NT2/D1 (cell line): ENCODE measurements around the gene PLXDC2.

Experiments used
- SUZ12 ChIP-seq: IDR thresholded peaks from 2 replicates; pipeline ENCODE4 v1.6.1; 2011; ENCODE audit not compliant: insufficient read length, insufficient read depth; ENCODE audit errors: extremely low read depth
- YY1 ChIP-seq: IDR thresholded peaks from 2 replicates; pipeline ENCODE4 v1.6.1; 2011; ENCODE audit not compliant: insufficient read length, insufficient read depth
- ZNF274 ChIP-seq: IDR thresholded peaks from 2 replicates; pipeline ENCODE4 v1.6.1; 2011; ENCODE audit warnings: mild to moderate bottlenecking, low read depth, low read length

DNA sequence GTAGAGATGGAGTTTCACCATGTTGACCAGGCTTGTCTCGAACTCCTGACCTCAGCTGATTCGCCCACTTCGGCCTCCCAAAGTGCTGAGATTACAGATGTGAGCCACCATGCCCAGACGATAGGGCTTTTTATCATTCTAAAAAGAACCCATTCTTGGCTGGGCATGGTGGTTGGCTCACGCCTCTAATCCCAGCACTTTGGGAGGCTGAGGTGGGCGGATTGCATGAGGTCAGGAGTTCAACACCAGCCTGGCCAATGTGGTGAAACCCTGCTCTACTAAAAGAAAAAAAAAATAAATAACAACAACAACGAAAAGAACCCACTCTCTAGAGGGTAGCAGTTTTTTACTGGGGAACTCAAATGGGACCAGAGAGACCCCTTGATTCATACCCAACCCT is 112.7 kb downstream of the PLXDC2 start:
- TF ChIP-seq SUZ12: no peak
- no peak for TF ChIP-seq ZNF274
- no peak for TF ChIP-seq YY1
